PC-9 (cell line): ENCODE results near the gene LRRC3C. TPM values are rescaled to one million over a fixed set of nuclear protein-coding genes. Genes with fewer than 3 reads are reported as not detected.

Experiments
- BruUV-seq: library from RNA; stranded (reverse); fragments of 400-500 nt; replicated peaks from 2 replicates; lab custom pipeline; 2021; lab: Mats Ljungman, UMichigan
- CTCF ChIA-PET: fragments of 300-600 bp; sonication (Branson Sonifier 250); formaldehyde crosslinking; loops from one replicate; lab custom pipeline; 2022; ENCODE audit warnings: antibody characterized with exemption; lab: Charles Lee
- POLR2A ChIA-PET: fragments of 300-600 bp; sonication (Branson Sonifier 250); formaldehyde crosslinking; loops from one replicate; lab custom pipeline; 2022; ENCODE audit warnings: antibody characterized with exemption; ENCODE audit not compliant: unreplicated experiment; lab: Charles Lee
- DNase-seq, 2 experiments: peaks; one replicate each; pipeline versions ENCODE4 v3.0.0 to v3.0.0-alpha.2; 2015 to 2022; ENCODE audit warnings: mixed read lengths in 1 of 2
- H2AFZ ChIP-seq: fragments of 200-600 bp; sonication (generic); 2 replicates; pipeline ENCODE4 v1.8.1; 2017; ENCODE audit warnings: antibody characterized with exemption
- H3F3A ChIP-seq: fragments of 200-600 bp; sonication (generic); 2 replicates; pipeline ENCODE4 v1.8.1; 2017; ENCODE audit warnings: antibody characterized with exemption, mild to moderate bottlenecking, low read depth; ENCODE audit not compliant: insufficient read depth
- H3K27ac ChIP-seq: fragments of 200-600 bp; sonication (generic); 2 replicates; pipeline ENCODE4 v1.6.1; 2016; ENCODE audit warnings: mixed run types
- H3K27me3 ChIP-seq: fragments of 200-600 bp; sonication (generic); 2 replicates; pipeline ENCODE4 v1.6.1; 2016; ENCODE audit warnings: low read depth, mixed run types; ENCODE audit not compliant: insufficient read depth
- H3K36me3 ChIP-seq: fragments of 200-600 bp; sonication (generic); 2 replicates; pipeline ENCODE4 v1.6.1; 2016; ENCODE audit warnings: low read depth, mixed run types
- H3K4me1 ChIP-seq: fragments of 200-600 bp; sonication (generic); replicated peaks from 2 replicates; pipeline ENCODE4 v1.6.1; 2016; ENCODE audit warnings: mixed run types; ENCODE audit not compliant: insufficient read depth
- H3K4me2 ChIP-seq: fragments of 200-600 bp; sonication (generic); 2 replicates; pipeline ENCODE4 v1.6.1; 2017; ENCODE audit warnings: mixed run types
- H3K4me3 ChIP-seq: fragments of 200-600 bp; sonication (generic); 2 replicates; pipeline ENCODE4 v1.6.1; 2016; ENCODE audit warnings: mixed run types
- H3K79me2 ChIP-seq: fragments of 200-600 bp; sonication (generic); 2 replicates; pipeline ENCODE4 v1.6.1; 2017; ENCODE audit warnings: low read depth, mixed run types
- H3K9me2 ChIP-seq: fragments of 200-600 bp; sonication (generic); 2 replicates; pipeline ENCODE4 v1.8.1; 2017; ENCODE audit warnings: mild to moderate bottlenecking; ENCODE audit not compliant: insufficient read depth
- H3K9me3 ChIP-seq: fragments of 200-600 bp; sonication (generic); 2 replicates; pipeline ENCODE4 v1.8.1; 2016; ENCODE audit warnings: low read depth; ENCODE audit not compliant: insufficient read depth
- H4K20me1 ChIP-seq: fragments of 200-600 bp; sonication (generic); 2 replicates; pipeline ENCODE4 v1.8.1; 2017; ENCODE audit not compliant: insufficient read depth
- CTCF ChIP-seq: fragments of 200-600 bp; sonication (generic); conservative IDR thresholded peaks from 2 replicates; pipeline ENCODE4 v1.6.1; 2017; ENCODE audit warnings: mixed run types, antibody characterized with exemption, mild to moderate bottlenecking, moderate library complexity
- EZH2 ChIP-seq: fragments of 200-600 bp; sonication (generic); IDR thresholded peaks from 2 replicates; pipeline ENCODE4 v1.8.0; 2017; ENCODE audit warnings: antibody characterized with exemption, low read depth
- intact Hi-C: fragments of 100-400 bp; cut with micrococcal nuclease; formaldehyde crosslinking; loops from one replicate; pipeline ENCODE4 v1.10.0; 2022; ENCODE audit not compliant: unreplicated experiment
- total RNA-seq: library from RNA; stranded (reverse); gene quantifications from 2 replicates; pipeline ENCODE4 v1.2.3, GENCODE V29; 2021

Gene LRRC3C
- total RNA-seq, 1 experiment from 2014 or later: not detected

- Histone ChIP-seq H3K9me2 (no peaks in the 10 kb centered on the region), H3K27ac (no peak overlapping the region), H3K4me1 (no peaks in the 10 kb centered on the region), H2AFZ (no peak overlapping the region), H3F3A (no peaks in the 10 kb centered on the region), H3K4me3 (no peak overlapping the region), H3K79me2 (no peaks in the 10 kb centered on the region), H4K20me1 (no peaks in the 10 kb centered on the region), H3K4me2 (no peak overlapping the region), H3K27me3 (0 out of 2 replicates have a peak, but pooled peaks cover 8% of the 10 kb centered on the region), H3K9me3 (no peaks in the 10 kb centered on the region), H3K36me3 (no peaks in the 10 kb centered on the region)
- DNase-seq: no peak
- POLR2A ChIA-PET: no interaction called here
- intact Hi-C loops: no loop called here
- CTCF ChIA-PET: no interaction called here
- TF ChIP-seq EZH2 (no peak), CTCF (no peak)
- BruUV-seq: no TSS peak
Measured at GRCh38 chr17:39974433-39974832, 46.9 kb downstream of the LRRC3C start.

- H3K79me2 ChIP-seq: peaks cover 1% of the 10 kb centered on the region
- no peaks in the 10 kb centered on the region for H4K20me1 ChIP-seq
- 0 out of 2 replicates have a peak, but pooled peaks cover 5% of the 10 kb centered on the region for H3K27me3 ChIP-seq
- DNase-seq: no peak
- intact Hi-C loops: no loop called here
- H3K27ac ChIP-seq: no peak overlapping the region
- no peaks in the 10 kb centered on the region for H3K9me2 ChIP-seq
- H3F3A ChIP-seq: no peaks in the 10 kb centered on the region
- BruUV-seq: no TSS peak
- no peak overlapping the region for H3K4me2 ChIP-seq
- no peaks in the 10 kb centered on the region for H3K4me1 ChIP-seq
- H3K4me3 ChIP-seq: no peak overlapping the region
- ChIA-PET POLR2A (interaction anchor here (0.7 kb wide), 3 partner anchors 12 to 1421 kb away, joined by 3 to 6 read pairs (median 4); no protein-coding TSS in a partner anchor), CTCF (no interaction called here)
- no peaks in the 10 kb centered on the region for H3K36me3 ChIP-seq
- TF ChIP-seq EZH2 (no peak), CTCF (no peak)
- no peak overlapping the region for H2AFZ ChIP-seq
- no peaks in the 10 kb centered on the region for H3K9me3 ChIP-seq
Measured at GRCh38 chr17:39975801-39976200, 48.3 kb downstream of the LRRC3C start.

GRCh38 chr17:39979016-39979670 lies 51.6 kb downstream of the LRRC3C start:
- ChIA-PET POLR2A (interaction anchor here (0.6 kb wide), 1 partner anchor 25 kb away, joined by 15 read pairs; no protein-coding TSS in a partner anchor), CTCF (no interaction called here)
- peaks cover 31% of the 10 kb centered on the region for H3K79me2 ChIP-seq
- no peaks in the 10 kb centered on the region for H3K9me2 ChIP-seq
- peak overlapping the region; percentile 97; the same call in 1 of the 2 replicates for H3K4me2 ChIP-seq
- H2AFZ ChIP-seq: no peak overlapping the region
- no peak for DNase-seq
- no TSS peak for BruUV-seq
- no peaks in the 10 kb centered on the region for H3K27me3 ChIP-seq
- H3K27ac ChIP-seq: no peak overlapping the region
- H4K20me1 ChIP-seq: peaks cover 28% of the 10 kb centered on the region
- H3K36me3 ChIP-seq: no peaks in the 10 kb centered on the region
- H3F3A ChIP-seq: no peaks in the 10 kb centered on the region
- H3K9me3 ChIP-seq: no peaks in the 10 kb centered on the region
- no peak for TF ChIP-seq CTCF
- TF ChIP-seq EZH2: no peak
- no peak overlapping the region for H3K4me3 ChIP-seq
- intact Hi-C loops: no loop called here
- H3K4me1 ChIP-seq: peaks cover 15% of the 10 kb centered on the region
